PC-9 (cell line): ENCODE data around the gene TLR6. TPM values are rescaled to one million over a fixed set of nuclear protein-coding genes. Genes with fewer than 3 reads are reported as not detected.

Experiments
- BruUV-seq: library from RNA; stranded (reverse); fragments of 400-500 nt; replicated peaks from 2 replicates; lab custom pipeline; 2021; lab: Mats Ljungman, UMichigan
- CTCF ChIA-PET: fragments of 300-600 bp; sonication (Branson Sonifier 250); formaldehyde crosslinking; loops from one replicate; lab custom pipeline; 2022; ENCODE audit warnings: antibody characterized with exemption; lab: Charles Lee
- POLR2A ChIA-PET: fragments of 300-600 bp; sonication (Branson Sonifier 250); formaldehyde crosslinking; loops from one replicate; lab custom pipeline; 2022; ENCODE audit warnings: antibody characterized with exemption; ENCODE audit not compliant: unreplicated experiment; lab: Charles Lee
- DNase-seq, 2 experiments: peaks; one replicate each; pipeline versions ENCODE4 v3.0.0 to v3.0.0-alpha.2; 2015 to 2022; ENCODE audit warnings: mixed read lengths in 1 of 2
- H2AFZ ChIP-seq: fragments of 200-600 bp; sonication (generic); 2 replicates; pipeline ENCODE4 v1.8.1; 2017; ENCODE audit warnings: antibody characterized with exemption
- H3F3A ChIP-seq: fragments of 200-600 bp; sonication (generic); 2 replicates; pipeline ENCODE4 v1.8.1; 2017; ENCODE audit warnings: antibody characterized with exemption, mild to moderate bottlenecking, low read depth; ENCODE audit not compliant: insufficient read depth
- H3K27ac ChIP-seq: fragments of 200-600 bp; sonication (generic); 2 replicates; pipeline ENCODE4 v1.6.1; 2016; ENCODE audit warnings: mixed run types
- H3K27me3 ChIP-seq: fragments of 200-600 bp; sonication (generic); 2 replicates; pipeline ENCODE4 v1.6.1; 2016; ENCODE audit warnings: low read depth, mixed run types; ENCODE audit not compliant: insufficient read depth
- H3K36me3 ChIP-seq: fragments of 200-600 bp; sonication (generic); 2 replicates; pipeline ENCODE4 v1.6.1; 2016; ENCODE audit warnings: low read depth, mixed run types
- H3K4me1 ChIP-seq: fragments of 200-600 bp; sonication (generic); replicated peaks from 2 replicates; pipeline ENCODE4 v1.6.1; 2016; ENCODE audit warnings: mixed run types; ENCODE audit not compliant: insufficient read depth
- H3K4me2 ChIP-seq: fragments of 200-600 bp; sonication (generic); 2 replicates; pipeline ENCODE4 v1.6.1; 2017; ENCODE audit warnings: mixed run types
- H3K4me3 ChIP-seq: fragments of 200-600 bp; sonication (generic); 2 replicates; pipeline ENCODE4 v1.6.1; 2016; ENCODE audit warnings: mixed run types
- H3K79me2 ChIP-seq: fragments of 200-600 bp; sonication (generic); 2 replicates; pipeline ENCODE4 v1.6.1; 2017; ENCODE audit warnings: low read depth, mixed run types
- H3K9me2 ChIP-seq: fragments of 200-600 bp; sonication (generic); 2 replicates; pipeline ENCODE4 v1.8.1; 2017; ENCODE audit warnings: mild to moderate bottlenecking; ENCODE audit not compliant: insufficient read depth
- H3K9me3 ChIP-seq: fragments of 200-600 bp; sonication (generic); 2 replicates; pipeline ENCODE4 v1.8.1; 2016; ENCODE audit warnings: low read depth; ENCODE audit not compliant: insufficient read depth
- H4K20me1 ChIP-seq: fragments of 200-600 bp; sonication (generic); 2 replicates; pipeline ENCODE4 v1.8.1; 2017; ENCODE audit not compliant: insufficient read depth
- CTCF ChIP-seq: fragments of 200-600 bp; sonication (generic); conservative IDR thresholded peaks from 2 replicates; pipeline ENCODE4 v1.6.1; 2017; ENCODE audit warnings: mixed run types, antibody characterized with exemption, mild to moderate bottlenecking, moderate library complexity
- EZH2 ChIP-seq: fragments of 200-600 bp; sonication (generic); IDR thresholded peaks from 2 replicates; pipeline ENCODE4 v1.8.0; 2017; ENCODE audit warnings: antibody characterized with exemption, low read depth
- intact Hi-C: fragments of 100-400 bp; cut with micrococcal nuclease; formaldehyde crosslinking; loops from one replicate; pipeline ENCODE4 v1.10.0; 2022; ENCODE audit not compliant: unreplicated experiment
- total RNA-seq: library from RNA; stranded (reverse); gene quantifications from 2 replicates; pipeline ENCODE4 v1.2.3, GENCODE V29; 2021

Gene TLR6
- total RNA-seq, 1 experiment from 2014 or later: 9.3 TPM

- Histone ChIP-seq H3K27me3 (no peaks in the 10 kb centered on the region), H2AFZ (no peak overlapping the region), H3K36me3 (no peaks in the 10 kb centered on the region), H3K9me2 (no peaks in the 10 kb centered on the region), H3F3A (peaks cover 12% of the 10 kb centered on the region), H3K27ac (no peak overlapping the region), H3K79me2 (no peaks in the 10 kb centered on the region), H3K4me2 (no peak overlapping the region), H3K4me3 (no peak overlapping the region), H4K20me1 (no peaks in the 10 kb centered on the region), H3K9me3 (no peaks in the 10 kb centered on the region; the same call in 1 of the 2 replicates), H3K4me1 (peaks cover 21% of the 10 kb centered on the region)
- TF ChIP-seq CTCF: no peak
- TF ChIP-seq EZH2: no peak
- intact Hi-C loops: no loop called here
- no peak for DNase-seq
- ChIA-PET CTCF (no interaction called here), POLR2A (no interaction called here)
- no TSS peak for BruUV-seq
These were observed 32.9 kb downstream of the TLR6 start for GRCh38 chr4:38823766-38824165.

- no peak overlapping the region for H3K4me3 ChIP-seq
- no peaks in the 10 kb centered on the region for H3K79me2 ChIP-seq
- no peaks in the 10 kb centered on the region for H3K27me3 ChIP-seq
- H2AFZ ChIP-seq: no peak overlapping the region
- H3K9me3 ChIP-seq: no peaks in the 10 kb centered on the region; the same call in 1 of the 2 replicates
- intact Hi-C loops: no loop called here
- no peaks in the 10 kb centered on the region for H3K36me3 ChIP-seq
- CTCF ChIA-PET: no interaction called here
- no peak for DNase-seq
- H3K4me1 ChIP-seq: peaks cover 31% of the 10 kb centered on the region
- H4K20me1 ChIP-seq: no peaks in the 10 kb centered on the region
- BruUV-seq: no TSS peak
- H3K27ac ChIP-seq: no peak overlapping the region
- no peak for TF ChIP-seq CTCF
- TF ChIP-seq EZH2: no peak
- POLR2A ChIA-PET: interaction anchor here (0.7 kb wide), 1 partner anchor 13 kb away, joined by 5 read pairs; no protein-coding TSS in a partner anchor
- H3K4me2 ChIP-seq: no peak overlapping the region
- no peaks in the 10 kb centered on the region for H3K9me2 ChIP-seq
- peaks cover 15% of the 10 kb centered on the region for H3F3A ChIP-seq
These were observed 33.8 kb downstream of the TLR6 start for GRCh38 chr4:38822748-38823303.

GRCh38 chr4:38821739-38822138 is 34.9 kb downstream of the TLR6 start:
- no peaks in the 10 kb centered on the region for H3K27me3 ChIP-seq
- H3F3A ChIP-seq: peaks cover 15% of the 10 kb centered on the region
- ChIA-PET POLR2A (interaction anchor here (0.6 kb wide), 1 partner anchor 207 kb away, joined by 3 read pairs; no protein-coding TSS in a partner anchor), CTCF (no interaction called here)
- H3K4me2 ChIP-seq: no peak overlapping the region
- intact Hi-C loops: no loop called here
- peaks cover 33% of the 10 kb centered on the region for H3K4me1 ChIP-seq
- DNase-seq: no peak
- no peaks in the 10 kb centered on the region for H3K36me3 ChIP-seq
- H3K9me2 ChIP-seq: no peaks in the 10 kb centered on the region
- no peaks in the 10 kb centered on the region for H3K9me3 ChIP-seq
- no TSS peak for BruUV-seq
- H3K4me3 ChIP-seq: no peak overlapping the region
- TF ChIP-seq CTCF: no peak
- TF ChIP-seq EZH2: no peak
- H3K79me2 ChIP-seq: no peaks in the 10 kb centered on the region
- H3K27ac ChIP-seq: no peak overlapping the region
- H2AFZ ChIP-seq: no peak overlapping the region
- no peaks in the 10 kb centered on the region for H4K20me1 ChIP-seq
